GM21619 (cell line): ENCODE measurements around the gene FARS2.
A peak's percentile ranks its signal among the peaks of the same experiment; 100 is the strongest.

Experiments used
- ATAC-seq: cut with Tn5 transposase; IDR thresholded peaks from one replicate; pipeline ENCODE4 v1.9.1; 2021; ENCODE audit not compliant: unreplicated experiment

FARS2 gene

DNA sequence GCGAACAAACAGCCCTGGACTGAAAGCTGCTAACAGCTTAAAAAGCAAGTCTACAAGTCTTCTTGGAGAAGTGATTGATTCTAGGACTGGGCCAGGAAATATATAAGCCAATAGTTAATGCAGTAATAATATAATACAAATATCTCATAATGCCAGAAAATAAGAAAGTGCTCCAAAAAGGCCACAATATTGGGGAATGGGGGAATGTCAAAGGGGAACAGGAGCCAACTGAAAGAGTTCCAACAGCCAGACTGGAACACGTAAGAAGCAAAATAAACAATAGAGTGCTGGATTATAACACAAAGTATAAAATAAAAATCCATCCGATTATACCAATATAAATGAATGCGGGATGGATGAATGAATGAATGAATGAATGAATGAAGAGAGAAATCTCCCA lies 449.6 kb downstream of the FARS2 start:
- ATAC-seq, result no peak

DNA sequence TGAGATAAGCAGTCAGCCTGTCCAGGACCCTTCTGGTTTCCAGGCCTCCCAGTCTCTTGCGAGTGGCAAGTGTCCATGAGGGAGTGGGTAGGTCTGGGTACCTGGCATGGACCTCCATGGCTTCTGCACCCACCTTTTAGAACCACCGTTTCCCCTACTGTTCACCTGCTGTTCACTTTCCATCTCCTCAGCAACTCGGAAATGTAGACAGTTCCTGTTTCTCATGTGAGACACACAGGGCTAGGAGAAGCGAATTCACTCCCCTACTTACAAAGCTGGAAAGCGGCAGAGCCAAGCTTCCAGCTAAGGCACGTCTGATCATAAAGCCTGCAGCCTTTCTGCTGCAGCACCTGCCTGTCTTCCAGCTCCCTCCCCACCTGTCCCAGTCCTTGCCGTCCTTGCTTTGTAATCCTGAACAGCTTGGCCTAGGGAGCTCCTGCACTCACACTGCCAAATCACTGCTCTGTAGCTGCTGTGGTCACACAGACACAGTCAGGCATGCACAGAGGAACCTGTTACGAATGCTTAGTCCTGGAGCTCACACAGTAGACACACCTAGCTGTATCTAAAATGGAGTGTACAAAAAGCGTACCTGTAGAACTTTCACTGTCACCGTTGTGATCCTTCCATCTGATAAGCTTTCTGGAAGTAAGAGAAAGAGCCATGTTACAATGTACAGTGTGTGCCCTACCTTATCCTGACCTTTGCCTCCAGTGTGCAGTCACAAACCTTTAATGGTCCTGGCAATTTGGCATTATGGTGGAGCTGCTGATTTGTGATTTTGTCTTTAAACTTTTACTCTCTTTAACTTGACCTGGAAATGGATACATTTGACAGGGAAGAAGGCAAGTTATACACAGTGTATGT lies 451.3 kb downstream of the FARS2 start:
- no peak for ATAC-seq

DNA sequence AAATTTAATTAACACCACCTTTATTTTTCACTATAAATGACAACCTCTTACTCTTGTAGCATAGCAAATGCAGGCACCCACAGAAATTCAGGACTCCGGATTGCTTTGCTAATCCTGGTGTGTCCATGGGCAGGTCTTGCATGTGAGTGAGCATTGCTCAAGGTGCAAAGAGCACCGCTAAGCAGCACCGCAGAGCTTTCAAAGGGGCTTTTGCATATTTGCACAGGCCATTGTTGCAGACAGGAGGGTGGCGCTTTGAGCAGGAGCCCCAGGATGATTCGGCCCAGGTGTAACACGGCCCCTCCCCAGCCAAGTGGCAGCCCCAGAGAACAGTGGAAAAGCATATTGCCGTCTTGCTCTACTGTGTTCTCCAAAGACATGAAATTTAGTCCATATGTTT lies 452.2 kb downstream of the FARS2 start:
- ATAC-seq, result no peak

DNA sequence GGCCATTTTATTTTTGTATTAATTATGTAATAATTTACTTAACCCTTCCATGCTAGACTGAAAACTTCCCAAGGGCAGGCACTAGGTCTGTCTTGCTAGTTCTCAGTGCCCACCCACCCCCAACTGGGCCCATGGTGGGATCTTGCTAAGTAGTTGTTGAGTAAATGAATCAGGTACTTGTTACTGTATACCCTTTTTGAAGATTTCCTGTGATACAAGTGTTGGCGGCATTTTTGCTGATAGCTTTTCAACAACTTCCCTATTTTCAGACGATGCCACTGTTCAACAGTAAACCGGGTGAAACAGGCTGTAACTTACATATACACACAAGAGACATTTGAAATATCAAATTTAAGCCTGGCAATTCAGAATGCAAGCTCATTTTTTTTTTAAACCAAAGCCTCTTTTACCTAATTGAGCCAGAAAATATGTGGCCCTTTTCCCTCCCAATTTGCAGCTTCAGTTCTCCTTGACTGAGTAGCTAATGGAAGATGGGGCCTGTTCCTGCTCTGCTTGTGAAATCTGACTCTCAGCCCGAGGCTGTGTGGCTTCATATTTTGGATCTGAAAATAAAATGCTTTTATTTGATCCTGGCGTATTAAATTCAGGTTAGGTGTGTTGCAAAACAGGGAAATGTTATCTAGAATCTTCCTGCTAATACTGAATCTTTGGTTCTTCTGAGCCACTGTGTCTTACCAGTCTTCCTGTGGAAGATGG lies 457.1 kb downstream of the FARS2 start:
- ATAC-seq, result no peak

DNA sequence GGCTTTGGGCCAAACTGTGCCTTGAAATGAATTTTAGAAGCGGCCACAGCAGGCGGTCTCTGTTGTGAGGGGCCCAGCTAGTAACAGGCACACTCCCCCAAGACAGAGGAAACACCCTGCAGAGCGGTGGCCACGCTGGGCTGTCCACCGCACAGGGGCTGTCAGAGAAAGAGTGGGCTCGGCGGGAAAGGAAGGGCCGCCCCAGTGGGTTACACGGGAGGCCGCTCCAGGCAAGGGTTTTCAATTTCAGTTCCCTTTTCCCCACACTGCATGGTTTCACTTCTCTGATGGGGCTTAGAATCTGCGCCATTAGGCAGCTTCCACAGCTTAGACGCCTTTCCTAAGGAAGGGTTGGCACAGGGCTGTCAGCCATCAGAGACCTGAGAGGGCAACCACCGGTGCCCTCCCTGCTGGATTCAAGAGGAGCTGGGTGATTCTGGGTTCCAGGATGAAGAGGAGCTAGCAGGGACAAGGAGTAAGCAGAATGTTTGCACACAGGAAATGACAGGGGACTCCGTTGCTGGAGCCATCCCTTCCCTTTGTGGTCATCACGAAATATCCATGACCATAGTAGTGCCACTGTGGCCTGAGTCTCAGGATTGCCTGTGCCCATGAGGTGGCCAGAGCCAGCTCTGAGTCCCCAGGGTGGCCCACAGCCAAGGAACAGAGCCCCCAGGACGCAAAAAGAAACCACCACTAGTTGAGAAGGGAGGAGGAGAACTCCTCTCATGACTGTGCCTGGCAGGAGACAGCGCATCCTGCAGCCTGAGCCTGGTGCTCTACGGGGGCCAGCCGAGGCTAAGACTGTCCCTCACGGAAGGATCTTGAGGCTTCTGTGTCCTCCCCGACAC lies 462.8 kb downstream of the FARS2 start:
- peak; percentile 96 for ATAC-seq

DNA sequence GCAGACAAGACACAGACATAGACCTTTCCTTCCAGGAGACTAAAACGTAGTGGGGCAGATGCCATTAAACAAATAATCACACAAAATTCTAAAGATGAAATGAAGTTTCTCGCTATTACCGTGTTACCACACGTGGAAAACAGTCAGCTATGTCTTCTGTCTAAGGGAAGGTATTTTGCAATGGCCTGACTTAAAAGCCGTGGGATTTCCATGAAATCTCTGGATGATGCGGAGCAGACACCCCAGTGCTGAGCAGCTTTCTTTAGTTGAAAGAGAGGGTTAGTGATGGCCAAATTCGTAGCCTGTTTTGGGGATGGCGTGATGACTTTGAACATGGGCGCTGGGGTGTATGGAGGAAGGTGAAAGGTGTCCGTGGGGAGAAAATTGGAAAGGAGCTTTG lies 463.6 kb downstream of the FARS2 start:
- no peak for ATAC-seq

DNA sequence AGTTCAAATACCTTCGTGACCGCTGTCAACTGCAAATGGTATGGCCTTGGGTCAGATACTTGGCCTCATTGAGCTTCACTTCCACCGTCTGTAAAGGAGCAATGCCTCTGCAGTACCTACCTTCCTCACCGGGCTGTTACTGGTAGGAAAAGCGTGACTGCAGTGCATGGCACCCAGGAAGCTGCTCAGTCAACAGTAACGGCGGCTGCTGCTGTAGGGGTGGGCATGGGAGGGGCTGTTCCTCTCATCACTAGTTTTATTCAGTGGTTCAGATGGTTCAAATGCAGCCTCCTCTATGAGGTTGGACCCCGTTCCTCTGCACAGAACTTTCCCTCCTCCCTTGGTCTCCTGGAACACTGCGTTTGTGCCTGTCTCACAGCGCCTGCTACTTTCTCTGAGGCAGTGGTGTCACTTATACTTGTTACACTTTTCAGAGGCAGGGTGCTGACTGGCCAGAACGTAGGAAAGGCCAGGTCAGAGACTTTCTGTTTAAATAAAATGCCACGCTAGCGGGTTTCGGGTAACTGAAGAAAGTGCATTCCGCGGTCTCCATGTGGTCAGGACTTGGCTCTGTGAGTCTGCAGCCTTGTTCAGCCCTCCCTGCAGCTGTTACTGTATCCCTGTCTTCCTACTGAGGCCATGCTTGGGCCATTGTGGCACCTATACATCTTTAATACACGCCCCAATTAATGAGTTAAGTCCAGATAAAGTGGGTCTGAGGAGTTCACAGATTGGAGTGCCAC lies 465.8 kb downstream of the FARS2 start:
- ATAC-seq, result no peak

DNA sequence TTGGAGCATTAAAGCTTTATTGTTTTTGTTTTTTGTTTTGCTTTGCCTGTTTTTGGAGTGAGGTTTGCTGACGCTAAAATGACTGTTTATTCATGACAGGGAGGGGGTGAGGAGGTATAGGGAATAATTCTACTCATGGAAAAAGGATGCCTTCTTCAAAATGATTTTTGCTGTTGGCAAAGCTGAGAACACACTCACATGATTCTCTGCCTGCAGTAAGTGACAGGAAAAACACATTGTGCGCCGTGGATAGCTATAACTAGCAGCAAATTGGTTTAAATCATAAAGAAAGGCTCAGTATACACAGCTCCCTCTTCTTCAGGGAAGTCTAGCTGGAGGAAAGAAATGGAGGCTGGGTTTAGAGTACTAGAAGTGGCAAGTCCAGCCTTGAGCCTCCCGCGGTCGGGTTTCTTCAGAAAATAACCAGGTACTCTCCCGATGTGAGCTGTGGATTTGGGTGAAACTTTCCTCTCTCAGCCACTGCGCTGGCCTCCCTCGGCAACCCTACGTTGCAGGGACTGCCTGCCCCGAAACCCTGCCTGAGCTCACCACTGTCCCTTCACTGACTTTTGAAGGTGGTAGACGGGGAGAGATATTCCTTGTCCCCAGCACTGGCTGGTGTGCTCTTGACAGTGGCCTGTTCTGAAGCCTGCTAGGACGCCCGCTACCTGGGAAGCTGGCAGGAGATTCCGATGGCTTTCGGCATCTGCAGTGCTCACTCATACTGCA lies 467.2 kb downstream of the FARS2 start:
- no peak for ATAC-seq

DNA sequence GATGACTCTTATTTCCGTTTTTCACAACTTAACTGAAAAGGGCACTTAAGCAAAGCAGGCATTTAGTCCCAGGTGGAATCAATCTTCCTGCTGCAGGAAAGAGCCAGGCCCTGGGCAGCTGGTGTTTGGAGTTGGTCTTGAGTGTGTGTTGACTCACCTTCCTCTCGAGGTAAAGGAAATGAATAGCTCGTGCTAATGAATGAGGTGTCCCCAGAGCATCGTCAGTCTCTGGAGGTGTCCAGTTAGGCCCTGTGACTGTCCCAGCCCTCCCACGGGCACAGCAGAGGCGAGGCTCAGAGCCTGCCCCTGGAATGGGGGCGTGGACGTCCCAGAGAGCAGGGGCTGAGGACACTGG lies 467.7 kb downstream of the FARS2 start:
- no peak for ATAC-seq

DNA sequence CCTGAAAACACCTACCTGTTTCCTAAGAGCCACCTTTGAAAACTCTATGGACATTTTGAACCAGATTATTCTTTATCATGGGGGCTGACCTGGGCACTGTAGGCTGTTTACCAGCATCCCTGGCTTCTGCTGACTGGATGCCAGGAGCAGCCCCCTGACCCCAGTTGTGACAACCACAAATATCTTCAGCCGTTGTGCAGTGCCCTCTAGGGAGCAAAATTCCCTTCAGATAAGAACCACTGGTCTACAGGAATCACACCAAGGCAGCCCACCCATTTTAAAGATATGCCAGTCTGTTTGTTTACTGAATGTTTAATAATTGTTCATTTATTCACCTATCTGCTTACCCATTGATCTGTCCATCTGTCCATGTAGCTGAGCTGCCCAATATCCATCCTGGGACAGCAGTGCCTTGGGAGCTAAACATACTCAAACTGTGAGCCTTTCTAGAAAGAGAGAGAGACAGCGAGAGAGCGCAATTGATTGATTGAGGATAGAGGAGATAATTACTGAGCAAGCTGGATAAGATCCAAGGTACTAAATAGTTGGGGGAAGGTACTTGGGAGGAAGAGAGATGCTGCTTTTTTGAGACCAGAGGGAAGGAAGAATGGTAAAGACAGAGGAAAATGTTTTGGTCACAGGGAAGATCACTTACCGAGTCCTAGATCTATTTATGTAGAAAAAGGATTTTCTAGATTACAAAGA lies 468.7 kb downstream of the FARS2 start:
- no peak for ATAC-seq

DNA sequence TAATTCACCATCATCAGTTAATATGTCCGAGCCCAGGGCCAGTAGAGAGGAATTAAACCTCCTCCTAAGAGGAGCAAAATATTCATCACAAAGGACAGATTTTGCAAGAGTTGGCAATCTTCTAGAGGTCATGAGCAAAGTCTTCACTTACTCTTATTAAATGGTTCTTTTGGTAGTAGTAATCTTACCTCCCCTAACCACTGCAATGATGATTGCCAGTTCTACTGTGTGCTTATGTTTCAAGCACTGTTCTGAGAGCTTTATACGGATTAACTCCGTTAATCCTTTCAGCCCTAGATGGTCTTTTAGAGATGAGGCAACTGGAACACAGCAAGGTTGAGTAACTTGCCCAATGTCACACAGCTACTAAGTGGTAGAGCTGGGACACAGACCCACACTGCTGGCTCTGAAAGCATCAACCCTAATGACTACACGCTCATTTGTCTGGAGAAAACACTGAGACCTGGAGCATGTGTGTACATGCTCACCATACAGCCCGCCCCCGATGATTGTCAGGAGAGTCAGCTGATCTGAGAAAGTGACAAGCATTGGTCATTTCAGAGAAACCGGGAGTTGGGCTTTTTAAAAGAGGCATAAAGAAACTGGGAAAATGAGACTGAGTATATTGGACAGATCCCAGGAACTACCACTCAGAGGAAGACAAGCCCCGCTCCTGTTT lies 469.4 kb downstream of the FARS2 start:
- no peak for ATAC-seq

DNA sequence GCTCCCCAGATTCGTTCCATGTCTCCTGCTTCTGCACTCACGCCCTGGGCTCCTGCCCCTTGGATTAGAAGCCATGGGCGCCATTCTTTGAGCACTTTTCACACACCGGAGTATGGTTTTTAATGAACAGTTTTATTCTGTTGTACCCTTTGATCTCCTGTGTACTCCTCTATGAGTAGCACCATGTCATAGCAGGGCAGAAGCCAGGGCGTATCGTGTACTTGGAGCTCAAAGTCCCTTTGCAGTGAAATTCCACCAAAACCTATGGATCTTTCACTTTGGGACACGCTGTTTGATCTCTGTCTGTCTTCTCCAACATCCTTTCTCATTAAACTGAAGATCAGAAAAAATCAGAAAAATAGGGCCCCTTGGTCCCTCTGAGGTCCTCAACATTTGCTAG lies 470.1 kb downstream of the FARS2 start:
- ATAC-seq, result no peak

DNA sequence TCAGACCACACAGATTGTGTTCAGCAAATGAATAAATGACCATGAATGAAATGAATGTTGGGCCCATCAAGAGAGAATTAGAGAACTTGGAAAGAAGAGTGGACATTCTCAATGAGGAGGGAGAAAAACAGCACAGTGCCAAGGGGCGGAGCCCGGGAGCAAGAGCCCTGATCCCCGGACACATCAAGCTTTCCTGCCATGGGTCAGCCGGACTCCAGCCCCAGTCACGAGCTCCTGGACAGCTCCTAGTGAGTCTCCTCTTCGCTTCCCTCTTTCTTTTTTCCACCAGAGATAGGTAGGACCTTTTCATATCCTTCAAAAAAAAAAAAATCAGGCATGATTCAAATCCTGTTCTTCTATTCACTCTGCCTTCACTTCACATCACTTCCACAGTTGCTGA lies 471.2 kb downstream of the FARS2 start:
- no peak for ATAC-seq

DNA sequence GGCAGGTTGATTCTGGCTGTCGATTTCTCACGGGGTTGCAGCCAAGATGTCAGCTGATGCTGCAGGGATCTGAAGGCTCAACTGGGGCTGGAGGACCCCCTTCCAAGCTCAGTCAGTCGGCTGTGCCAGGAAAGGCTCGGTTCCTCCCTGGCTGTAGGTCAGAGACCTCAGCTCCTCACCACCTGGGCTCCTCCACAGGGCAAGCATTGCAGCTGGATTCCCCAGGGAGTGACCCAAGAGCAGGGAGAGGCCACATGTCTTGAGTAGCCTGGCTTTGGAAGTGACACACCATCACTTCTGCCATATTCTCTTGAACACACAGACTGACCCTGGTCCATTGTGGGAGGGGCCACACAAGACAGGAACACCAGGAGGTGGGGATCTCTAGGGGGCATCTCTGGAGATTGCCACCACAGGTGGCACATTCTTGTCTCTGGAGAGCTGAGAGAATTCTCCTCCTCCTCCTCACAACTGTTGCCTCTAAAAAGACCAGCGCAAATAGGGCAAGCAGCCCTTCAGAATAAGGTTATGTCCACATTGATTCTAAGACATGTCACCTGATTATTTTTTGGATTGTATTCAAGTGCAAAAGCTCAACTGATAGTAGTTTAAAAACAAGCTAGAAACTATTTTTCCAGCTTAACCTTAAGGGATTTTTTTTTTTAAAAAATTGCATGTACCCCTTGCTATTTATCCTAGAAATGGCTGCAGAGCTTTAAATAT lies 474.9 kb downstream of the FARS2 start:
- ATAC-seq, result no peak

DNA sequence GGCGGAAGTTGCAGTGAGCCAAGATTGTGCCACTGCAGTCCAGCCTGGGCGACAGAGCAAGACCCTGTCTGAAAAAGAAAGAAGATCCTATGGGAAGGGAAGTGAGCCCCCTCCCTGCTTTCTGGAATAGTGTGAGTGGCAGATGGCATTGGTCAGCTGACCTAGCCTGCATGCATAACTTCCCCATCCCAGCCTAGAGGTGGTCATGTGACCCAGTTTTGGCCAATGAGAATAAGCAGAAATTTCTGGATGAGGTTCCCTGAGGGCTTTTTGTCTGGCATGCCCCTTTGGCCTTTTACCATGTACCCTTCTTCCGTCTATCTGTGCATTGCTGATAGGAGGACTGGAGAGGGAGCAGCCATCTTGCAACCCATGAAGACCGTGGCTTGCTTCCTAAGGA lies 476.1 kb downstream of the FARS2 start:
- ATAC-seq, result no peak

DNA sequence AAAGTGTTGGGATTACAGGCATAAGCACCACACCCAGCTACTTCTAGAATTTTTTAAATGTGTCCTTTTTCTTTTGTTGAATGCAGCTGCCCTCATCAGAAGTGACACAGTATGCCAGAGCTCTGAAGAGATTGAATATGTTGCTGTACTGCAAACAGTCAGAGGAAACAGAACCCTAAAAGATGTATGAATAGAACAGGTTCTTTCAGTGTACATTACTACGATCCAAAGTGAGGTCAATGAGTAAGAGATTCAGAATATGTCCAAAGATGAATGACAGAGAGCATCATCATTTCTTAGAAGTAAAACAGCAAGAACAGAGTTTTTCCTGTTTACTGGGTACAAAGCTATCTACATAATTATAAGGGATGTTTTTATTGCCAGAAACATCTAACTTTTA lies 476.9 kb downstream of the FARS2 start:
- ATAC-seq, result no peak

DNA sequence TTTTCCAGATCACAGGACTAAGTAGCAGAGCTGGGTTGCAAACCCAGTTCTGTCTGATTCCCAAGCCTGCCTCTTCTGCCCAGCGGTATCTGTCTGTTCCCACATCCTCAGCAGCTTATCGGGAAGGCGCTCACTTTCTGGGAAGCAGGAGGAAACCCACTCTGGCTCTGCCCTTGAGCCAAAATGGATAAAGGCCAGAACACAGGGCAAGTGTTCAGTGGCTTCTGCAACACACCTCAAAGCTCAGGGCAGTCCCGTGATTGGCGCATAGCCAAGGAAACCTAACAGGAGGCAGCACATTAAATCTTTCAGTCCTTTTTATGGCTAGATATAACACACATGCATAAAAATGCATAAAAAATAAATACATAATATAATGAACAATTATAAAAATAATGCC lies 483.2 kb downstream of the FARS2 start:
- ATAC-seq, result no peak

DNA sequence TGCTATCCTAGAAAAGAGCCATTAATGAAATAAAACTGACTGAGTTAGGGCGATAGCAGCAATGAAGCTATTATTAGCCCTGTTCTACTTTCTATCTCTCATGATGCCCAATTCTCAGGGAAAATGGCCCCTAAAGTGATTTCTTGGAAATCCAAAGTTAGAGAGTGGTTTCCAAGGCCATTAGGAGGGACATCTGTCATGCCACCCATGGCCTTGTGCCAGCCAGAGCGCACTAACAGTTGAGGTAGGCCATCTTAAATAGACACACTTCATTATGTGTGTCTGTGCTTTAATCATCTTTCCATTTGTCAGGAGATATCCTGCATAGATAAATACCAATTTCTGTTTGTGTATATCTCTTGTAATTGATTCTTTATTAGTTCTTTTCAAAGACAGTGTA lies 483.8 kb downstream of the FARS2 start:
- ATAC-seq, result no peak
